ENCODE results near the gene CALHM6. TPM values are rescaled to one million over a fixed set of nuclear protein-coding genes. Genes with fewer than 3 reads are reported as not detected.

CALHM6 gene
- total and polyA plus RNA-seq, 2 donors (not counting 1 experiment from before 2014, with no cell fraction given), result 30.6 to 68.4 TPM

GRCh38 chr6:116507324-116507723 is 46.1 kb downstream of the CALHM6 start:
- Mint-ChIP-seq H3K27me3 (no peaks in the 10 kb centered on the region), H3K4me1 (peaks cover 17% of the 10 kb centered on the region), H3K9me3 (ENCODE audit: insufficient read depth) (peaks cover 9% of the 10 kb centered on the region), H3K4me3 (no peak overlapping the region), H3K27ac (no peak overlapping the region)
- no peak overlapping the region for H3K9ac ChIP-seq (ENCODE audit: low read length)
- H4K20me1 ChIP-seq (ENCODE audit: control insufficient read depth, insufficient read depth, low read length, poor library complexity, severe bottlenecking), result no peaks in the 10 kb centered on the region
- no peak for TF ChIP-seq CTCF (IDR thresholded peaks at IDR 0.05)
- TF ChIP-seq EZH2 (IDR thresholded peaks at IDR 0.05; ENCODE audit: borderline replicate concordance, insufficient read depth, low read depth, low read length, poor library complexity, severe bottlenecking), result no peak
- DNase-seq, result no peak
- WGBS (ENCODE audit: insufficient coverage), result 100% methylated on average over 2 of the region's 3 CpGs
- H3K9me3 ChIP-seq (ENCODE audit: control extremely low read depth in 1 of 3, control insufficient read depth in 2 of 3, insufficient read depth in 1 of 3, low read length in 2 of 3), result peaks cover 0 to 4% (median 0%) of the 10 kb centered on the region in 3 donors
- POLR2A ChIA-PET, result no interaction called here
- ATAC-seq (ENCODE audit: low read depth), result no peak
- CTCF ChIA-PET, result no interaction called here
- no peak overlapping the region for H3K27ac ChIP-seq (ENCODE audit: low read length in 2 of 2)
- H3K36me3 ChIP-seq (replicated peaks in 1 of 2; ENCODE audit: control extremely low read depth in 1 of 2, control insufficient read depth in 1 of 2, extremely low read depth in 1 of 2, insufficient read depth in 2 of 2, low read length in 1 of 2), result no peaks in the 10 kb centered on the region
- no peaks in the 10 kb centered on the region for H3K27me3 ChIP-seq (replicated peaks in 1 of 4; ENCODE audit: control extremely low read depth in 1 of 4, control insufficient read depth in 3 of 4, insufficient read depth in 4 of 4, low read length in 3 of 4)
- no peak overlapping the region for H2AFZ ChIP-seq (ENCODE audit: insufficient read depth, low read depth, low read length, poor library complexity, severe bottlenecking)
- peaks cover 5 to 6% of the 10 kb centered on the region in 2 donors for H3K4me1 ChIP-seq (ENCODE audit: control insufficient read depth in 2 of 2, insufficient read depth in 2 of 2, low read length in 2 of 2)
- no peak overlapping the region for H3K4me2 ChIP-seq (replicated peaks; ENCODE audit: low read depth, low read length, poor library complexity, severe bottlenecking)
- H3K79me2 ChIP-seq (ENCODE audit: control insufficient read depth, insufficient read depth, low read length), result no peaks in the 10 kb centered on the region
- intact Hi-C loops (cut with micrococcal nuclease), result no loop called here
- H3K4me3 ChIP-seq (ENCODE audit: control extremely low read depth in 1 of 5, extremely low read depth in 1 of 5, insufficient read depth in 1 of 5, low read depth in 2 of 5, low read length in 4 of 5), result no peak overlapping the region

GRCh38 chr6:116508527-116508926 is 47.4 kb downstream of the CALHM6 start:
- CTCF ChIA-PET, result no interaction called here
- peaks cover 0 to 4% (median 0%) of the 10 kb centered on the region in 3 donors for H3K9me3 ChIP-seq (ENCODE audit: control extremely low read depth in 1 of 3, control insufficient read depth in 2 of 3, insufficient read depth in 1 of 3, low read length in 2 of 3)
- H3K27me3 ChIP-seq (replicated peaks in 1 of 4; ENCODE audit: control extremely low read depth in 1 of 4, control insufficient read depth in 3 of 4, insufficient read depth in 4 of 4, low read length in 3 of 4), result no peaks in the 10 kb centered on the region
- POLR2A ChIA-PET, result no interaction called here
- H3K9ac ChIP-seq (ENCODE audit: low read length), result no peak overlapping the region
- H3K36me3 ChIP-seq (replicated peaks in 1 of 2; ENCODE audit: control extremely low read depth in 1 of 2, control insufficient read depth in 1 of 2, extremely low read depth in 1 of 2, insufficient read depth in 2 of 2, low read length in 1 of 2), result no peaks in the 10 kb centered on the region
- Mint-ChIP-seq H3K4me1 (peaks cover 22% of the 10 kb centered on the region), H3K27me3 (no peaks in the 10 kb centered on the region), H3K9me3 (ENCODE audit: insufficient read depth) (peaks cover 9% of the 10 kb centered on the region), H3K27ac (no peak overlapping the region), H3K4me3 (no peak overlapping the region)
- no peak overlapping the region for H3K27ac ChIP-seq (ENCODE audit: low read length in 2 of 2)
- H2AFZ ChIP-seq (ENCODE audit: insufficient read depth, low read depth, low read length, poor library complexity, severe bottlenecking), result no peak overlapping the region
- DNase-seq, result no peak
- ATAC-seq (ENCODE audit: low read depth), result no peak
- H3K4me2 ChIP-seq (replicated peaks; ENCODE audit: low read depth, low read length, poor library complexity, severe bottlenecking), result no peak overlapping the region
- TF ChIP-seq EZH2 (IDR thresholded peaks at IDR 0.05; ENCODE audit: borderline replicate concordance, insufficient read depth, low read depth, low read length, poor library complexity, severe bottlenecking) (no peak), CTCF (IDR thresholded peaks at IDR 0.05) (no peak)
- H3K79me2 ChIP-seq (ENCODE audit: control insufficient read depth, insufficient read depth, low read length), result no peaks in the 10 kb centered on the region
- H4K20me1 ChIP-seq (ENCODE audit: control insufficient read depth, insufficient read depth, low read length, poor library complexity, severe bottlenecking), result no peaks in the 10 kb centered on the region
- intact Hi-C loops (cut with micrococcal nuclease), result no loop called here
- peaks cover 5 to 6% of the 10 kb centered on the region in 2 donors for H3K4me1 ChIP-seq (ENCODE audit: control insufficient read depth in 2 of 2, insufficient read depth in 2 of 2, low read length in 2 of 2)
- H3K4me3 ChIP-seq (ENCODE audit: control extremely low read depth in 1 of 5, extremely low read depth in 1 of 5, insufficient read depth in 1 of 5, low read depth in 2 of 5, low read length in 4 of 5), result no peak overlapping the region
